Hepatic stellate cell (primary cell): ENCODE measurements around the gene TIGD3.

ENCODE experiments used
- DNase-seq: peaks from one replicate; pipeline ENCODE4 v3.0.0; 2011; ENCODE audit warnings: low spot score

Gene TIGD3

DNA sequence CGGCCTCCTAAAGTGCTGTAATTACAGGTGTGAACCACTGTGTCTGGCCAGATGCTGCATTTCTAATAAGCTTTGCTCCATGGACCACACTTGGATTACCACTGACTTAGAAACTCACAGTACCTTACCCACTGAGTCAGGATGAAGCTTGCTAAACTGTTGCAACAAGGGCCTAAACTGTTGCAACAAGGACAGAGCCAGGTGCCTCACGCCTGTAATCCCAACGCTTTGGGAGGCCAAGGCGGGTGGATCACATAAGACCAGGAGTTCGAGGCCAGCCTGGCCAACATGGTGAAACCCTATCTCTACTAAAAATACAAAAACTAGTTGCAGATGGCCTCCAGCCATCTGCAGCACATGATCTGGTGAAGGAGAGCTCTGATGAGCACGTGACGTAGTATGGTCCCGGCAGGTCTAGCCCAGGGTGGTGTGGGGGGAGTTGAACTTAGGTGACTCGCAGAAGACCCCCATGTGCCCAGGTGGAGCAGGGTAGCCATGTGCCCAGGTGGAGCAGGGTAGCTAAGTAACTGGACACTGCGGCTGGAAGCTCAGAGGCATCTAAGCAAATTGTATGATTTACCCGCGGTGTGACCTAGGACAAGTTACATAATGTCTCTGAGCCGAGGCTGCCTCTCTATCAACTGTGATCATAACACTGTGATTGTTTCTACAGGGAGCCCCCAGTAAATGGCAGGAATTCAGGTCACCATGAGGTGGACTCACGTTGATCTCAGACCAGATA, 19.5 kb downstream of the TIGD3 start:
- no peak for DNase-seq

DNA sequence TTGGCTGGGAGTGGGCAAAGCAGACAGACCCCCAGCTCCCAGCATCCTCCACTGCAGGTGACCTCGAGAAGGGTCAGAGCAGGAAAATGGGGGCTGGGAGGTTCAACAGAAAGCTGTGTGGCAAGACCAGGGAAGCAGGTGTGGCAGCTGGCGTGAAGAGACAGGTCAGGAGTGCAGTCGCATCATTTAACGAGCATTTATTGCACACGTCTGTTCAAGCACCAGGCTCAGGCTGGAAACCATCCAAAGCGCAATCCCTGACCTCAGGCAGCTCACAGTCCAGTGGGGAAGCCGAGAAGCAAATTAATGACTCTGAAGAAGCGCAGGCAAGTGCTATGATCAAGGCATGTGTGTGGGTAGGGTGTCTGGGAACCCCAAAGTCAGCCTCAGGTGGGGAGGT, 20.5 kb downstream of the TIGD3 start:
- no peak for DNase-seq

DNA sequence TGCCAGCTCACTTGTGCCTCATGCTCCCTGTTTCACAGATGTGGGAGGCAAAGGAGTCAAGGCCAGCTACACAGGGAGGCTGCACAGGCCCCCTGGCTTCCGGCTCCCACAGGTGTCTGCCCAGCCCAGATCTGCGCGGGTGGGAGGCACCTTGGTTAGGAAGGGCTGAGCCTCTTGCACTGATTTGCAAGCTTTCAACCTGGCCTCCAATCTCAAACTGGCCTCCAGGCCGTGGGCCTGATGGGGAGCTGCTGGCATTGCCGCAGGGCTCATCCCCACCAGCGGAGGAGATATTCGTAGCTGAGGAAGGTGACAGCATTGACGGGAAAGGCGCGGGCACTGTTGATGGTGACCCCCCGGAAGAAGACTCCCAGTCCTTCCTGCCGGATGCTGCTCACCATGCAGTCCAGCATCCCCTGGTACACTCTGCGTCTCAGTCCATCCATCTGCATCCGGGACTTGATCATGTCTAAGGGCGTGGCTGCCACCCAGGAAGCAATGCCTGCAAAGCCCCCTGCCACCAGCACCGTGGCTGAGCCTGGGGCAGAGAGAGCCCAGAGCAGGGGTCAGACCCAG, 21.7 kb downstream of the TIGD3 start:
- no peak for DNase-seq

- no peak for DNase-seq
Measured at GRCh38 chr11:65377036-65377435, 22.5 kb downstream of the TIGD3 start.

GRCh38 chr11:65377777-65378176, 23.2 kb downstream of the TIGD3 start:
- DNase-seq: no peak

DNA sequence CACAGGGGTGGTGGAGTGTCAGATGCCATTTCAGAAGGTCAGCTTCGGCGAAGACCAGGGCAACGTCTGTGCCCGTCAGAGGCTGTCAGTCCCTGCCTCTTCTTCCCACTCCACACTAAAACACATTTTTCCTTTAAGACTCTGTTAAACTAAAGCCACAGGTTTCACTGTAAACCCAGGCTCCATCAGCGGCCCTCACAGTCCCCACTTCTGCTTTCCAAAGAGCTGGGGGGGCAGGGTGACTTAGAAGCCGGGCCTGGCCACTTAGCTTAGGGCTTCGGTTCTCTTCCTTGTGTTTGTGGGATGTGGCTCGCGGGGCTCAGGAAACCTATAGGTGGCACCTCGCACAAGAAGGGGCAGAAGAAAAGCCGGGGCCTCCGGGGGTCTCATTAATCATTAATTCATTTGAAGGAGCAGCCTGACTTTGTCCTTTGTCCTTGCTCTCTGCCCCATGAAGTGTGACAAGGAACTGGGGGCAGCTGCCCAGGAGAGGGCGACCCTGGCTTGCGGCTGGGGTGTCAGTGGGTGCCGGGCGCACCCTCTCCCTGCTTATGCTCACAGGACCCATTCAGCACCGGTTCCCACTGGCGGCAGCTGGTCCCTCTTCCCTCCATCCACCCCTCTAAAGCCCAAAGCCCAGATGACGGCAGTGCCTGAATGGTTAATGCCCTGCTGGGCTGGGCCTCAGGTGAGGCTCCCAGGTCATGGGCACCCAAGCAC, 23.8 kb downstream of the TIGD3 start:
- no peak for DNase-seq

GRCh38 chr11:65378928-65379638, 24.5 kb downstream of the TIGD3 start:
- no peak for DNase-seq

DNA sequence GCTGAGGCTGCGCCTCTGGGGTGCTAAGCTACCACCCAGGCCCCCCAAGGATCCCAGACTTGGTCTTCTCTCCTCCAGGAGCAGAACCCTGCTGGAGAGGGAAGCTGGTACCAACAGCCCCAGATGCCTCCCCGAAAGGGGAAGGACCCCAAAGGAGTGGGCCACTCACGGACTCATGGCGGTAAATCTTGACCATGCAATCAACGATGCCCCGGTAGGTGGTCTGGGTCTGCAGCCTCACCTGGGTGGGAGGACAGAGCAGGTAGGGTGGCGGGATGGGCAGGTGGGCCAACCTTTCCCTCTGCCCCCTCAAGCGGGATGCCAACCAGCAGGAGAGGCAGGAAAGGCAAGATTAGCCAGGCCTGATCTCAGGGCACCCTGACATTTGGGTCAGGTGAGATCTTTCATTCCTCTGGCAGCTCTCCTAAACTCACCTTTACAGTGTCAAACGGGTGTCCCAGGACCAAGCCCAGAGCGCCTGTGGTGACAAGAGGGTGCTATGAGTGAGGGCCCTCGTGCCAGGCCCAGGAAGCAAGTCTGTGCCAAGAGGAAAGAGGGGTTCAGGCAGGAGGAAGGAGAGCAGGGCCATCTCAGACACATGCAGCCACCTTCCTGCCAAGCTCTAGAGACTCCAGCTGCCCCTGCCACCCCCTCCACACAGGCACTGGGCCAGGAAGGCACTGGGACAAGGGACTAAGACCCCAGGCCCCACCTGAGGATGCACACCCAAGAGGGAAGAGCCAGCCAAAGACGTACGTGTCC, 25.3 kb downstream of the TIGD3 start:
- no peak for DNase-seq

DNA sequence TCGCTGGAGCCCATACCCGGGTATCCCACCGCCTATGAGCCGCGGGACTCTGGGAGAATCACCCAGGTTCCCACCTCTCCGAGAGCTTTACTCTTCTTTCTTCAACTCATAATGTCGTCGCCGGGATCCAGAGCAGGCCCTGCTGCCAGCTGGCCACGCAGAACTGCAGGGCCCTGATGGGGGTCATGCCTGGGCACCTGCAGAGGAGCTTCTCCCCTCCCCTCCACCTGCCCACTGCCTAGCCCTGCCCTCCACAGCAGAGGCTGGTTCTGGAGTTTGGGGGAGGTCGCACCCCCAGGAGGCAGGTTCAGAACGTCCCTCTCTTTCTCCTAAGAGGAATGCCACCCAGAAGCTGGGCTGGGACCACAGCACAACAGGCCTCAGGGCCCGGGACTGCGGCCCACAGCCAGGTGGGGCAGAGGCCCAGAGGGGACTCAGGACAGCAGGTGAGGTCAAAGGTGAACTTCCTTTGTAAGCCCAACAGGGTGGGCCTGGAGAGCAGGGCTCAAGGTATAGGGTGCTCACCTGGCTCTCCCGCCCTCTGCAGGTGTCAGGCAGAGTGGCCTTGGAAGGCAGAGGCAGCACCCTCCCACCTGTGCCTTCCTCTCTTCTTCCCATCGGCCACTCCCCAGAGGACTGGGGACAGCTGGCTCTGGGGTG, 26.0 kb downstream of the TIGD3 start:
- no peak for DNase-seq

GRCh38 chr11:65381716-65382032, 27.1 kb downstream of the TIGD3 start:
- peak; percentile 64 for DNase-seq

DNA sequence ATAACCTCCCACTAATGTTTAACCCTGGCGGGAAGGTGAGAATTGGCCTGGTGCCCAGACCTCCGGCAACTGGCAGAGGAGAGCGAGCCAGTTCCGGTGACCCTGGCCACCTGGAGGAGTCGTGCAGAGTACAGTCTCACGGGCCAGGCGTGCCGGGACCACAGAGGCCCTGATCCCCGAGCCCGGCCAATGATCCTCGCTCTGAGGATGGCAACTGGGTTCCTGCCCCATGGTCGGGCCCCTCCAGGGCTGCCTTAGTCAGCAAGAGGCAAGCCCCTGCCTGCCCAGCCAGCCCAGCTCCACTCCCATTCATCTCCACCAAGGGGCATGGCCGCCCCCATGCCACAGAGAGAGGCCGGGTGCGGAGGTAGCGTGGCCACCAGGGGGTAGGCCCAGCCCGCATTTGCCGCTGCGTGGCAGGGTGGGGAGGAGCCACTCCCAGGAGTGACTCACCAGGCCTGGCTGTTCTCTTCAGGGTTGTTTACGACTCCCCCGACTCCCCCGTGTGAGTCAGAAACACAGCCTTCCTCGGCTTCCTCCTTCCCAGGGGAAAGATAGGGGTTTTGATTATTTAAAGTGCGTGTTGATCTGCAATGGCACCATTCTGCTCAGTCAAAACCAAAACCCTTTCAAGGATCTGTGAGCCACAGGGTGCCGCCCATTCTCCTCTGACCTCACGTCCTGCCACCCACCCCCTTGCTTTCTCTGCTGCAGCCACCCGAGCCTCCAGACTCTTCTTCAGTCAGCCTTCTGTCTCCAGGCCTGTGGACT, 27.7 kb downstream of the TIGD3 start, which contains the start of gene SLC25A45:
Gene SLC25A45, minus strand, starts transcription at position 614 of the 771 bp plus-strand sequence. CDS start 695 bp downstream, outside the sequence.
- peak; percentile 93 for DNase-seq

- no peak for DNase-seq
Measured at GRCh38 chr11:65382804-65383368, 28.3 kb downstream of the TIGD3 start.

DNA sequence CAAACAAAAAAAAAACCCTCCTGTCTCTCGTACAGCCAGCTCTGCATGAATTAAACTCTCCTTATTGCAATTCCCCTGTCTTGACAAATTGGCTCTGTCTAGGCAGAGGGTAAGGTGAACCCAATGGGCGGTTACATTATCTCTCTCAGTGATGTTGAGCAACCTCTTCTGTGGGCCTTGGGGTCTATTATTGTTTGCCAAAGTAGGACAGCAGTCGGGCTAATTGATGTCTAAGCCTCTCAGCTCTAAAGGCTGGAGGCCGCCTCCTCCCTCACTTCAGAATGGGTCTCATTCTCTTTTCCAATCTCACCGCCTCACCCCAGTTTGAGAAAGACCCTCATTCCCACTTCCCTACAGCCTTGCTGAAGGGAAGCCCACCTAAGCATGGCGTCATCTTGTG, 29.2 kb downstream of the TIGD3 start:
- DNase-seq: no peak

DNA sequence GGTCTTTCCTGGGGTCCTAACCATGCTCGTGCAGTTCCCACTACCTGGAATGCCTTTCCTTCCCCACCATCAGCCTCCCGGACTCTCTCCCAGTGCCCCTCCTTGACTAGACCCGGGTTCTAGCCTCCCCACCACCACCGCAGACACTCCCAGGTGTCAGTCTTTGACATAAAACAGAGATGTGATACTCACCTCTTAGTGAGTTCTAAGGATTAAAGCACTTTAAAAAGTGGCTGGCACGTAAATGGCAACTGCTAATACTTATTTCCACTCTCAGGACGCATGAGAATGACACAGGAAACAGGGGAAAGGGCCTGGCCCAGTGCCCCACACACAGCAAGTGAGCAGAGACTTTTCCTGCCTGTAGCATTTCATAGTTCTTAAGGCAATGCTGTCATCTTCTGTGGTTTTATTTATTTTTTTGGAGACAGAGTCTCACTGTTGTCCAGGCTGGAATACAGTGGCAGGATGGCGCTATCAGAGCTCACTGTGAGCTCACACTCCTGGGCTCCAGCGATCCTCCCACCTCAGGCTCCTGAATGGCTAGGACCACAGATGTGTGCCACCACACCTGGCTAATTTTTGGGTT, 29.8 kb downstream of the TIGD3 start:
- no peak for DNase-seq

GRCh38 chr11:65386307-65387140, 32.0 kb downstream of the TIGD3 start, which contains the start of gene FRMD8:
TSS of gene FRMD8 (plus strand) at chr11:65386637. CDS start at chr11:65387037, 400 bp downstream.
- DNase-seq: peak; percentile 97

GRCh38 chr11:65388731-65389130, 34.2 kb downstream of the TIGD3 start:
- DNase-seq: no peak

DNA sequence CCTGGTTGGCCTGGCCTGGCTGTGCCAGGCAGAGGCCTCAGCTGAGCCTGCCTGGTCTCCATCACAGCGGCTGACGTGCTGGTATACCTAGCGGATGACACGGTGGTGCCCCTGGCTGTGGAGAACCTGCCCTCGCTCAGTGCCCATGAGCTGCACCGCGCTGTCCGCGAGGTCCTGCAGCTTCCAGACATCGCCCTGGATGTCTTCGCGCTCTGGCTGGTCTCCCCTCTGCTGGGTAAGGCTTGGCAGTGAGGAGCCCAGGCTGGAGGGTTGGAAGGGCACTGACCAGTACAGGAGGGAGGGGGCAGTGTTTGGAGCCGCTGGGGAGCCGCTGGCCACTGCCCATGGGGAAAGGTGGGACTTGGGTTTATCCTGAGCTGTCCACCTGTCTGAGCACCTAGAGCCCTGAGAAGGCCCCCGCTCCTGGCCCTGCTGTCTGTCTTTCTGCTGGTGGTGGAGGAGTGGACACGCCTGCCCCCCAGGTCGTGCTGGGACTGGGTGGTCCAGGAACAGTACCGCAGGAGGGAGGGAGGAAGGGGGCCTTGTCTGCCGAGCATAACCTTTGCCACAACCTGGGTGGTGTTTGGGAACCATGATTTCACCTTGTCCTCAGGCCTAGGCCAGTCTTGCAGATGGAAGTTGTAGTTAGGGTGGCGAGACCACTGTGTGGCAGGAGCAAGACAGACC, 34.9 kb downstream of the TIGD3 start:
- DNase-seq: no peak
